Measurements from ENCODE around the gene UGT1A3.

UGT1A3 gene

GRCh38 chr2:233764264-233764663, 35.4 kb downstream of the UGT1A3 start:
- POLR2A ChIA-PET = no interaction called here
- no peak for DNase-seq (ENCODE audit: extremely low spot score)
- CTCF ChIA-PET = no interaction called here
- TF ChIP-seq L3MBTL2 (conservative IDR thresholded peaks at IDR 0.05) (no peak), ZNF384 (IDR thresholded peaks at IDR 0.05) (no peak), ELF4 (IDR thresholded peaks at IDR 0.05) (no peak), FOXK2 (IDR thresholded peaks at IDR 0.05) (no peak), CTBP1 (IDR thresholded peaks at IDR 0.05; ENCODE audit: borderline replicate concordance) (no peak), SP1 (IDR thresholded peaks at IDR 0.05) (no peak), SUZ12 (IDR thresholded peaks at IDR 0.05) (no peak), LEF1 (IDR thresholded peaks at IDR 0.05; ENCODE audit: borderline replicate concordance) (no peak), NFRKB (IDR thresholded peaks at IDR 0.05) (no peak), TARDBP (IDR thresholded peaks at IDR 0.05) (no peak), BHLHE40 (IDR thresholded peaks at IDR 0.05; ENCODE audit: borderline replicate concordance) (no peak)
- TF ChIP-seq, protein P1, sequence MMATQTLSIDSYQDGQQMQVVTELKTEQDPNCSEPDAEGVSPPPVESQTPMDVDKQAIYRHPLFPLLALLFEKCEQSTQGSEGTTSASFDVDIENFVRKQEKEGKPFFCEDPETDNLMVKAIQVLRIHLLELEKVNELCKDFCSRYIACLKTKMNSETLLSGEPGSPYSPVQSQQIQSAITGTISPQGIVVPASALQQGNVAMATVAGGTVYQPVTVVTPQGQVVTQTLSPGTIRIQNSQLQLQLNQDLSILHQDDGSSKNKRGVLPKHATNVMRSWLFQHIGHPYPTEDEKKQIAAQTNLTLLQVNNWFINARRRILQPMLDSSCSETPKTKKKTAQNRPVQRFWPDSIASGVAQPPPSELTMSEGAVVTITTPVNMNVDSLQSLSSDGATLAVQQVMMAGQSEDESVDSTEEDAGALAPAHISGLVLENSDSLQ (IDR thresholded peaks at IDR 0.05) = no peak

GRCh38 chr2:233764761-233765160, 35.9 kb downstream of the UGT1A3 start:
- DNase-seq (ENCODE audit: extremely low spot score) = no peak
- ChIA-PET CTCF (no interaction called here), POLR2A (no interaction called here)
- no peak for TF ChIP-seq ZNF384 (IDR thresholded peaks at IDR 0.05)

DNA sequence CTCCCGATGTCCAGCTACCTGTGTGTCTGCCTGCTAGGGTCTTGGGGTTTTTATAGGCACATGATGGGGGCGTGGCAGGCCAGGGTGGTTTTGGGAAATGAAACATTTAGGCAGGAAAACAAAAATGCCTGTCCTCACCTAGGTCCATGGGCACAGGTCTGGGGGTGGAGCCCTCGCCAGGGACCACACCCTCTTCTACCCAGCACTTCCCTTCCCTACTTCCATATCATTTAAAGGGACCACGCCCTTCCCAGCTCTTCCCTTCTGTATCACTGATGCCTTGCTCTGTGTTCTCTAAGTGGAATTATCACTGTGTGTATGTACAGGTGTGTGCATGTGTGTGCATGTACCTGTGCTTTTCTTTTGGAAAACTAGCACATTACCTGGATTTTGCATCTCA, 37.6 kb downstream of the UGT1A3 start:
- POLR2A ChIA-PET = no interaction called here
- CTCF ChIA-PET = interaction anchor here (0.6 kb wide), 1 partner anchor 9 kb away, joined by 4 read pairs; no protein-coding TSS in a partner anchor
- no peak for DNase-seq (ENCODE audit: extremely low spot score)
- TF ChIP-seq, protein P1 (IDR thresholded peaks at IDR 0.05) = no peak
- TF ChIP-seq BHLHE40 (IDR thresholded peaks at IDR 0.05; ENCODE audit: borderline replicate concordance) (no peak), CTBP1 (IDR thresholded peaks at IDR 0.05; ENCODE audit: borderline replicate concordance) (no peak), FOXM1 (IDR thresholded peaks at IDR 0.05; ENCODE audit: borderline replicate concordance) (no peak), SP1 (IDR thresholded peaks at IDR 0.05) (no peak), TARDBP (IDR thresholded peaks at IDR 0.05) (no peak), ARNT (IDR thresholded peaks at IDR 0.05) (no peak), LEF1 (IDR thresholded peaks at IDR 0.05; ENCODE audit: borderline replicate concordance) (no peak), SUZ12 (IDR thresholded peaks at IDR 0.05) (no peak), NFRKB (IDR thresholded peaks at IDR 0.05) (no peak)

DNA sequence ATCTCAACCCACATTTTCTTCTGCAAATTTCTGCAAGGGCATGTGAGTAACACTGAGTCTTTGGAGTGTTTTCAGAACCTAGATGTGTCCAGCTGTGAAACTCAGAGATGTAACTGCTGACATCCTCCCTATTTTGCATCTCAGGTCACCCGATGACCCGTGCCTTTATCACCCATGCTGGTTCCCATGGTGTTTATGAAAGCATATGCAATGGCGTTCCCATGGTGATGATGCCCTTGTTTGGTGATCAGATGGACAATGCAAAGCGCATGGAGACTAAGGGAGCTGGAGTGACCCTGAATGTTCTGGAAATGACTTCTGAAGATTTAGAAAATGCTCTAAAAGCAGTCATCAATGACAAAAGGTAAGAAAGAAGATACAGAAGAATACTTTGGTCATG, 39.2 kb downstream of the UGT1A3 start:
- ChIA-PET POLR2A (no interaction called here), CTCF (no interaction called here)
- DNase-seq (ENCODE audit: extremely low spot score) = no peak
- no peak for TF ChIP-seq ZNF384 (IDR thresholded peaks at IDR 0.05)
- no peak for TF ChIP-seq HDGF (IDR thresholded peaks at IDR 0.05; ENCODE audit: borderline replicate concordance)
- TF ChIP-seq BHLHE40 (IDR thresholded peaks at IDR 0.05; ENCODE audit: borderline replicate concordance) = no peak
- TF ChIP-seq ARNT (IDR thresholded peaks at IDR 0.05) = no peak
- TF ChIP-seq FOXM1 (IDR thresholded peaks at IDR 0.05; ENCODE audit: borderline replicate concordance) = no peak

GRCh38 chr2:233769260-233769659, 40.4 kb downstream of the UGT1A3 start:
- POLR2A ChIA-PET = no interaction called here
- no peak for DNase-seq (ENCODE audit: extremely low spot score)
- CTCF ChIA-PET = no interaction called here
- TF ChIP-seq LEF1 (IDR thresholded peaks at IDR 0.05; ENCODE audit: borderline replicate concordance) (no peak), BHLHE40 (IDR thresholded peaks at IDR 0.05; ENCODE audit: borderline replicate concordance) (no peak), FOXM1 (IDR thresholded peaks at IDR 0.05; ENCODE audit: borderline replicate concordance) (no peak), ELF4 (IDR thresholded peaks at IDR 0.05) (no peak), SP1 (IDR thresholded peaks at IDR 0.05) (no peak), ZNF384 (IDR thresholded peaks at IDR 0.05) (no peak), NFRKB (IDR thresholded peaks at IDR 0.05) (no peak), FOXK2 (IDR thresholded peaks at IDR 0.05) (no peak), SUZ12 (IDR thresholded peaks at IDR 0.05) (no peak), HDGF (IDR thresholded peaks at IDR 0.05; ENCODE audit: borderline replicate concordance) (no peak)
- TF ChIP-seq, protein P1 (IDR thresholded peaks at IDR 0.05) = no peak

GRCh38 chr2:233772153-233772552, 43.3 kb downstream of the UGT1A3 start:
- ChIA-PET CTCF (no interaction called here), POLR2A (no interaction called here)
- no peak for TF ChIP-seq HDGF (IDR thresholded peaks at IDR 0.05; ENCODE audit: borderline replicate concordance)
- TF ChIP-seq L3MBTL2 (conservative IDR thresholded peaks at IDR 0.05) = no peak
- no peak for TF ChIP-seq FOXK2 (IDR thresholded peaks at IDR 0.05)
- TF ChIP-seq SP1 (IDR thresholded peaks at IDR 0.05) = no peak
- no peak for TF ChIP-seq ARNT (IDR thresholded peaks at IDR 0.05)
- DNase-seq (ENCODE audit: extremely low spot score) = no peak

DNA sequence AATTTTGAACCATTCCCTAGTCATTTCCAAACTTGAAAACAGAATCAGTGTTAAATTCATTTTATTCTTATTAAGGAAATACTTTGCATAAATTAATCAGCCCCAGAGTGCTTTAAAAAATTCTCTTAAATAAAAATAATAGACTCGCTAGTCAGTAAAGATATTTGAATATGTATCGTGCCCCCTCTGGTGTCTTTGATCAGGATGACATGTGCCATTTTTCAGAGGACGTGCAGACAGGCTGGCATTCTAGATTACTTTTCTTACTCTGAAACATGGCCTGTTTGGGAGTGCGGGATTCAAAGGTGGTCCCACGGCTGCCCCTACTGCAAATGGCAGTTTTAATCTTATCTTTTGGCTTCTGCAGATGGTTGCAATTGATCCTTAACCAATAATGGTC, 43.7 kb downstream of the UGT1A3 start:
- DNase-seq (ENCODE audit: extremely low spot score) = no peak
- ChIA-PET CTCF (interaction anchor here (0.7 kb wide), 1 partner anchor 30 kb away, joined by 3 read pairs; no protein-coding TSS in a partner anchor), POLR2A (no interaction called here)
- TF ChIP-seq FOXA1 (IDR thresholded peaks at IDR 0.05) (no peak), SUZ12 (IDR thresholded peaks at IDR 0.05) (no peak), LEF1 (IDR thresholded peaks at IDR 0.05; ENCODE audit: borderline replicate concordance) (no peak), ELF4 (IDR thresholded peaks at IDR 0.05) (no peak), ZNF384 (IDR thresholded peaks at IDR 0.05) (no peak), ARNT (IDR thresholded peaks at IDR 0.05) (no peak), BHLHE40 (IDR thresholded peaks at IDR 0.05; ENCODE audit: borderline replicate concordance) (no peak), SP1 (IDR thresholded peaks at IDR 0.05) (no peak), TARDBP (IDR thresholded peaks at IDR 0.05) (no peak), FOXK2 (IDR thresholded peaks at IDR 0.05) (no peak), HDGF (IDR thresholded peaks at IDR 0.05; ENCODE audit: borderline replicate concordance) (no peak)
- TF ChIP-seq, protein P1 (IDR thresholded peaks at IDR 0.05) = no peak

Measured in HEK293T (cell line).